ENCODE measurements around the gene RGS17.
A peak's percentile ranks its signal among the peaks of the same experiment; 100 is the strongest.
"Not testable (repeated sequence)": the region's sequence is repeated elsewhere in the genome, so short reads cannot be mapped to it uniquely, and the experiment has no call there.

Gene RGS17

DNA sequence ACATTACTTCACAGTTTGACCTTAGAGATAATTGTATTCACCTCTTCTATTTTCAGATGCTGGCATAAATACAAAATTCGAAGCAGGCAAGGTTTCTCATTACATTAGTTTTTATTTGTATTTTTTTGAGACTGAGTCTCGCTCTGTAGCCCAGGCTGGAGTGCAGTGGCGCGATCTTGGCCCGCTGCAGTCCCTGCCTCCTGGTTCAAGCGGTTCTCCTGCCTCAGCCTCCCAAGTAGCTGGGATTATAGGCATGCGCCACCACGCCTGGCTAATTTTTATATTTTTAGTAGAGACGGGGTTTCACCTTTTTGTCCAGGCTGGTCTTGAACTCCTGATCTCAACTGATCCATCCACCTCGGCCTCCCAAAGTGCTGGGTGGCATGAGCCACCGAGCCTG lies 145.8 kb downstream of the RGS17 start:
- DNase-seq: not testable (repeated sequence)

DNA sequence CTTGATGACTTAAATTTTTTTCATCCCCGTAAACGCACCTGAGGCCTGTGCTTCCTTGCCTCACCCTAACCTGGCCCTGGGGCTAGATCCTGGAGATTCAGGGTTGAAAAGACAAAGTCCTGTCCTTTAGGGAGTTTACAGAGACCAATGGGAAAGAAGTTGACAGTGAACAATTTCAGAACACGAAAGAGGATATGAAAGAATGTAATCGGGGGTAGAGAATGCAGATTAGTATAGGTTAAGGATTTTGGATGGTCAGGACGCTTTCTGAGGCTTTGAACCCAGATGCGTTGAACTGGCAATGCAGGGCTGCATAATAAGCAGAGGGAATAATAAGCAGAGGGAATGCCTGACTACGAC lies 146.6 kb downstream of the RGS17 start:
- DNase-seq: no peak

DNA sequence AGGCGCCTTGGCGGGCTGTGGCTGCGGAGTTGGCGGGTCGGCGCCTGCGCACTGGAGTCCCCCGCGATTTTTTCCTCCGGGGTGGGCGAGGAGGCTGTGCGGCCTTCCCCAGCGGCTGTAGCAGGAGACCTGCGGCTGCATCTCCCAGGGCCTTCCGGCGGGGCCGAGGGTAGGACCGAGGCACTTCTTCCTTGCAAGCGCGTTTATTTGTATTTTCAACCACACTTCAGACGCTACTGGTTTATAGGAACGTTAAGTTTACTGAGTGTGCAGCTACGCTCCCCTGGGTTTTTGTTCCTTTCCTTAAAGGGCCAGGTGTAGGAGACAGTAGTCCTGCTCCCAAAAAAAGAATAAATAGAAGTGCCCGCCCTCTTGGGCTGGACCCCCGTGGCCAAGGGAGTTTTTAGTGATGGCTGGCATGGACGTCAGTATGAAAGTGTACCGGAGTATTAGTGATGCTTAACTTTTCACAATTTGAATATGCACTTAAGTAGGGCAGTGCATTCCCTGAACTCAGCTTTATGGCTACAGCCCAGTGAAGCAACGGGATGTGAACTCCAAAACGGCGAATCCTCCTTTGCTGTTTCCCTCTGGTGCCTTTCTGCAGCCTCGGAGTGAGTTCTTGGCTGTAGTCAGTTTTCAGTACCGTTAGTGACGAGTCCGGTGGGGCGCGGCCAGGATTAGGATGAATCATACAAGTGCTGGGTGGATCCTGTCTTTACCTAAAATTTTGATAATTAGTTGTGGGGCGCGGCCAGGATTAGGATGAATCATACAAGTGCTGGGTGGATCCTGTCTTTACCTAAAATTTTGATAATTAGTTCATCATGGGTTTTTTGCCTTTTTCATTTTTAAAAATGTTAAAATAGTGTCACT lies 147.2 kb downstream of the RGS17 start:
- peak in 41 of 56 donors; percentile 9 to 94 (median 62) for DNase-seq

DNA sequence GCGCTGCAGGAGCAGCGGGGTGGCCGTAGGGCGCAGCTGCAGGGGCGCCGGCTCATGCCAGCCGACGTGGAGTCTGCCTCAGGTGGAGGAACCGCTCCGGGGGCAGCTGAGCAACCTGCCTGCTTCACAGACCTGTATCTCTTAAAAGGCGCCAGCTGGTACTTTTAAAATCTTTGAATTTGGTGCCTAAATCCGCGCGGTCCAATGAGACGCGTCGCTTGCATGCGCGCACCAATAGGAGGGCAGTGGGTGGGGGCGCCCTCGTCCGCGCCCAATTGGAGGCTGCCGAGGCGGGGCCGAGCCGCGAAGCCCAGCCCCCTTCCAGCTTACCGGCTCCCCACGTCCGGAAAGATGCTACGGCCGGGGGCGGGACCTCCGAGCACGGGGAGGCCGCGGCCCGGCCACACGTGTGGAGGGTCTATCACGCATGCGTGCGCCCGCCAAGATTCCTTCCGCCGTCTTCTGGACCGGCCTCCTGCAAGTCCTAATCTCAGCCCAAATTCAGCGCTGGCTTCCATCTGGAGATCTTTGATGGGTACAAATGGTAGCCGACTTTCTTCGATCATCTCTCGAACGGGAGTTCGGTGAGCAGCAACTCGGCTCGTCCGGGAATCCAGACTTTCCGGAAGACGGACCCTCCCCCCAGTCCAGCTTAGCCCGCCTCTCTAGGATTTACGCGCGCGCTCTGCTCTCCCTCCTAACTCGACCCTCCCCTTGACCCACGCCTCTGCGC lies 148.0 kb downstream of the RGS17 start, which contains the start of gene FBXO5:
Gene FBXO5, minus strand, starts transcription at position 138 of the 733 bp plus-strand sequence. Its CDS starts 82 bp downstream, at position 56.
- peak; percentile 67 to 98 (median 94) for DNase-seq

DNA sequence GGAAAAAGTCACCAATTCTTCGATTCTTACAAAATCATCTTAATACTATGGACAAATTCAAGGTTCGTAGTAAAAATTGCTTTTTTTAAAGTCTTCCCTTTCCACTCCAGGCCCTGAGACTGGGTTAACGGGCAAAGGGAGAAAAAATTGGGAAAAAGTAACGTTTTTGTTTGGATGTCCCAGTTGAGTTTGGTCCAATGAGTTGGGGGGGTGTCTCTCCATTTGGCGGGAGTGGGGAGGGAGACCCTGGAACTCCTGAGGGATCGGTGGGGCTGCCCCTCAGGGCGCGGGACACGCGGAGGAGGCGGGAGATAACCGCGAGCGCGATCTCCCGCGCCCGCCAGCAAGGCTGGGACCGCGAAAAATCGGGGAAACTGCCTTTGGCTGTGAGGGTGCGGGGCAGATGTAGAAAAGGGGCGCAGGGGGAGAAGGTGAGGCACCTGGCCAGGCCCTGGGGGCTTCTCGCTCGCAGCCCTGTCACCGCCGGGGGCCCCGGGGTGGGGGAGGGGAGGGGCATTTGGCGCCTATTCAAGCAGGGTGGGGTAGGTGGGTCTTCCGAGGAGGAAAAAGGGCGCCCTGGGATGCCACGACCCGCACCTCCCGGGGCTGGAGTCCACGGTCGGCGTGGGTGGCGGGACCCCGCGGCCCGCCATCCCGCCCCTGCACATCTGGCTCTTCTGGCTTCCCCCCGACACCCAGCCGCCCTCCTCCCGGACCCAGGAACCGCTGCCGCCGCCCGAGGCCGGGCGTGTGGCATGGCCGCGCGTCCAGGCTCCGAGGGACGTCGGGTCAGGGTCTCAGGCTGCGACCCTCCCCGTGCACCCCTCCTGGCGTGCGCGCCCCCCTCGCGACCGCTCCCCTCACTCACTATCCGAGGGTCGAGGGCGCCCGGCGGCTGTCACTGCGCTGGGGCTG lies 148.8 kb downstream of the RGS17 start:
- DNase-seq: peak in 2 of 56 donors; percentile 31 to 34

DNA sequence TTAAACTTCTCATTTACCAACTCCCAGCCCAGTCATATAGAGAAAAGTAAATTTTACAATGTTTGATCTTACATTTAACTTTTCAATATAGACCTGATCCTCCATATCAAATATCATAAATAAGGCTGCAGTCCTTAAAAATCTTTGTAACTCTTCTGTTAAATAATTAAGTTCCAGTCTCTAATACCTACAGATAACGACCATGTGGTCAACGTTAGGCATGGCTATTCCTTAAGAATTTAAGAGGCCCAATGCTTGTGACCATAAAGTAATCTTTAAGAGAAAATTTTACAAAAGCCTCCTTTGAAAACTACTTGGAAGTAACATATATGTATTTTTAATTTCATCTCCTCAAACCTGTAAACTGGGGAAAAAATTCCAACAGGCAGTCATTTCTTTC lies 149.9 kb downstream of the RGS17 start:
- DNase-seq: no peak

DNA sequence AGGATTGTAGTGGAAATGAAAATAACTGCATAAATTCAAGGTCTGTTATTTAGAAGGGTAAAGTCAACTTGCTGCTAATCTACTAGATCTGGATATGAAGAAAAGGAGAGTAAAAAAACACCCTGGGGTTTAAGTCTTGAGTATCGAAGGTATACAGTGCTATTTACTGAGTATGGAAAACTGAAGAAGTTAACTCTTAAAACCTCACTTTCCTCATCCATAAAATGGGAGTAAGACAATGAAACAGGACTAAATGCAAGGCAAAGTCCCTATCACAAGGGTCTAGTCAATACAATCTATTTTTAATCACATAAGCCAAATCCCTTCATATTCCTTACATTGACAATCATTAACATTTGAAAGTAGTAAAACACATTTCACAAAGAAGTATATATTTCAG lies 150.4 kb downstream of the RGS17 start:
- DNase-seq: no peak

DNA sequence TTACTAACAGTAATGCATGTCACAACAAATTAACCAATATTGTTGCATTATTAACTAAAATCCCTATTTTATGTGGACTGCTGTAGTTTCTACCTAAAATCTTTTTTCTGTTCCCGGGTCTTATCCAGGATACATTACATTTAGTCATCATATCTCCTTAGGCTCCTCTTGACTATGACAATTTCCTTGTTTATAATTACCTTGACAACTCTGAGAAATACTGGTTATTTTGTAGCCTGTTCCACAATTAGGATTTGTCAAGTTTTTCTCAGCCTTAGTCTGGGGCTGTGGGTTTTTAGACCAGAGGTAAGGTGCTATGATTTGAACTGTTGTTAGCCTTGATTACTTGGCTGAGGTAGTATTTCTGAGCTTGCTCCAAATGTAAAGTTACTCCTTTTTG lies 152.0 kb downstream of the RGS17 start:
- DNase-seq: no peak

DNA sequence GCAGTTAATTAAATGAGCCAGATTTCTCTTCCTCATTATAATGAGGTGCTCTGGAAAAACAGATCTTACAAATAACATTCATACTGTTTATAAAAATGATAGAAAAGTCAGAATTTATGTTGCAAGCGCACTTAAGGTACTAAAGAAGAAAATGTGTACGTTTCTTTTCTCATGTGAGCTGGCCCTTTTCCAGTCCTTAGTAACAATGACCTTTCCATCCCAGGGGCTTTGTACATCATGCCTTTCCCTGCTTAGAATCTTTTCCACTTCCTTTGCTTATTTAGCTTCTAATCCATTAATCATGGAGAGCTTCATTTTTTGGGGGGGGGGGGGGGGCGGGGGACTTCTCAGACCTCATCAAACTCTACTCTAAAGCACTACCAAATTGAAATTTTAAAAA lies 153.0 kb downstream of the RGS17 start:
- no peak for DNase-seq

DNA sequence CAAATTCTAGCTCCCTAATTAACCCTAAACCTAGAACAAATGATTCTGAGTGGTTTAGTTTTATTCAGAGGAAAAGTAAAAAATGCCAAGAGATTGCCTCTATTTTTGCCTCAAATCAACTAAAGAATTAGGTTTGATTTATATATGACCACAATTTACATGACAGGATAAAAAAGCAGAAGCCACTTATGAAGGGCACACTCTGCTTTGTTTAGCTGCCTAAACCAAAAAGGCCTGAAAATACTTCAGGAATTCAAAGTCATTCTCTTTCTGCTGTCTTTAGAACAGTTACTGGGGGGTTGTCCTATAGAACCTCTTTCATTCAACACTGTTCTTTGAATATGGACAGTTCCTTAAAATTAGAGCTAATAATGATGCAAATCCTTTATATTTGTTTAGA lies 153.5 kb downstream of the RGS17 start:
- DNase-seq: no peak

DNA sequence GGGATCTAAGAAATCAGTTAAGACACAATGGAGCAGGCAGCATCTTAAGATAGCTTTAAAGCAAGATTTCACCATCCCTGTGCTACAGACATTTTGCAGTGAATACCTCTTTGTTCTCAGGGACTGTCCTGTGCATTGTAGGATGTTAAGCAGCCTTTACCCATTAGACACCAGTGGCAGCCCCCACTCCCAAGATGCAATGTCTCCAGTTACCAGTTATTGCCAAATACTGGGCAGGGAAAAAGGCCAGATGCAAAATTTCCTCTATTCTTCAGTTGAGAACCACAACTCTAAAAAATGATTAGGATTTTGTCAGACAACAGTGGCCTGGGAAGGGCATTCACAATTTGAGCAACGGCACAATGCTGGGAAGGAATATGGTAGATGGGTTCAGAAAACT lies 154.3 kb downstream of the RGS17 start:
- DNase-seq: no peak

DNA sequence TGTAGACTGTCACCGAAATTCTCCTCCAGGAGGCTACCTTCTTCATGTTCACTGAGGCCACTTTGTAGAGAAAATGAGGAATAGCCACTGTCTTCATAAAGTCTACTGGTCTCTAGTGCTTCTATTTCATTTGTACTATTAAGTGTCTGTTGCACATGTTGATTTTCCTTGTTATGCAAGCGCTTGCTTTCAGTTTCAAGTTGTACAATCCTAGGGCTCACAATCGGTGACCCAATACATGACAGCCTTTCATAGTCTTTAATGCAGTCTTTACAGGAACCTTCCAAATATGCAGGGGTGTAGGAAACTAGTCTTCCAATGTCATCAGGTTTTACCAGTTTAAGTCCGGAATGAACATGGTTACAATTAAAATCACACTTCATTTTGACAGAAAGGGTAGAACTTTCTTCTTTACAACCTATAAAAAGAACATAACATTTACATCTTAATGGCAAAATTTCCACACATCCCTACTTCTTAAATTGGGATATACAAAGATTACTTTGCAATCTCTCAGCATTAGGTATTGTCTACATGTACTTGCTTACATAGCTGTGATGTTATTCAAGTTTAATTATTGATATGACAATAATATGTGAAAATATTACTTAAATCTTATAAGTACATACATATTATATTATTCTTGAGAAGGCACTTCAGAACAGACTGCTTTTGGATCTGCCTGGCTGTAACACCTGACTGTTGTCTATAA lies 155.7 kb downstream of the RGS17 start:
- no peak for DNase-seq

DNA sequence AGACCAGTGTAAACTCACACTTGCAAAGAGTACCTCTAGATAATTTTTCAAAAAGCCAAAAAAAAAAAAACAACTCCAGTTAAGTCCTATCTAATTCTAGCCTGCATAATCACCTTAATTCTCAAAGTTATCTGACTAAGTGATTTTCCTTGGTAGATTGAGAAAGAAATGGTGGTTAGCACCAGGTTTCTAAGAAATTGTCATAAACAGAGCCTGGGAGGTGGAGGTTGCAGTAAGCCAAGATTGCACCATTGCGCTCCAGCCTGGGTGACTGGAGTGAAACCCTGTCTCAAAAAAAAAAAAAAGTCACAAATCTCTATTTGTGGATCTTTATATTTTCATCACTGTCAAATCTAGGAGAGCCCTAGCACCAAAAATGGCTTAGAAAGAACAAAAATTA lies 157.2 kb downstream of the RGS17 start:
- DNase-seq: no peak

DNA sequence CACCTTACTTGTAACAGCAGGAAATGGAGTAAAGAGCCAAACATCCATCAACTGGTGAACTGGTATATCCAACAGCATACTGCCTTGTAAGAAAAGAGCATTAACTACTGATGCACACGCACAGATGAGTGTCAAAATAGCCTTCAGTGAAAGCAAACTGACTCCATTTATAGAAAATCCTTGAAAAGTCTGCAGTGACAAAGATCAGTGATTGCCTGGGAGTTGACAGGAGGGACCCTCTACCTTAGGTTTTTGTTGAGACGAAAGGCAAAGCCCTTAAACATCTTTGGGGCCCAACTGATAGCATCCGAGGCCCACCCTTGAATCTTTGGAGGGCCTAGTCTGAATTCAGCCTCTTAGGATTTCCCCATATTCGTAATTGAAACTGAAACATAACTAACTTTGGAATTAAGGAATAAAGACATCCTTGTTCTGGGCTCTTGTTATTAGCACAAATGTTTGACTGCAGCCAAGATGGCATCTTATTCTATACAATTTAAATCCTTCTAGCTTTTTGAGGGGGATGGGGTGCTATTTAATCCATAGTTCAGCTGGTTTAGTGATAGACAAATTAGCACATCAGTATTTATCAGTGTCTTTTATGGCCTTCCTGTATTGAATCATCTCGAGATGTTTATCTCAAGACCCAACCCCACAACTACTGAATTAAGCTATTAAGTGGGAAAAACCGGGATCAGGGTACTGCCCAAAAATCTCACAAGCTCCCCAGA lies 161.2 kb downstream of the RGS17 start:
- no peak for DNase-seq

DNA sequence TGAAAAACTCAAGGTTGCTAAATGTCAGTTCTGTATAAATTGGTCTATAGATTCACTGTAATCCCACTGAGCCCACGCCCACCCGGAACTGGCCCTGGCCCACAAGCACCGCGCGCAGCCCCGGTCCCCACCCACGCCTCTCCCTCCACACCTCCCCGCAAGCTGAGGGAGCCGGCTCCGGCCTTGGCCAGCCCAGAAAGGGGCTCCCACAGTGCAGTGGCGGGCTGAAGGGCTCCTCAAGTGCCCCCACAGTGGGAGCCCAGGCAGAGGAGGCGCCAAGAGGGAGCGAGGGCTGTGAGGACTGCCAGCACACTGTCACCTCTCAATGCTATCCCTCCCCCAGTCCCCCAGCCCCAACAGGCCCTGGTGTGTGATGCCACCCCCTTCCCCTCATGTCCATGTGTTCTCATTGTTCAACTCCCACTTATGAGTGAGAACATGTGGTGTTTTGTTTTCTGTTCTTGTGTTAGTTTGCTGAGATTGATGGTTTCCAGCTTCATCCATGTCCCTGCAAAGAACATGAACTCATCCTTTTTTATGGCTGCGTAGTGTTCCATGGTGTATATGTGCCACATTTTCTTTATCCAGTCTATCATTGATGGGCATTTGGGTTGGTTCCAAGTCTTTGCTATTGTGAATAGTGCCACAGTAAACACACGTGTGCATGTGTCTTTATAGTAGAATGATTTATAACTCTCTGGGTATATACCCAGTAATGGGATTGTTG lies 164.8 kb downstream of the RGS17 start:
- not testable (repeated sequence) for DNase-seq

DNA sequence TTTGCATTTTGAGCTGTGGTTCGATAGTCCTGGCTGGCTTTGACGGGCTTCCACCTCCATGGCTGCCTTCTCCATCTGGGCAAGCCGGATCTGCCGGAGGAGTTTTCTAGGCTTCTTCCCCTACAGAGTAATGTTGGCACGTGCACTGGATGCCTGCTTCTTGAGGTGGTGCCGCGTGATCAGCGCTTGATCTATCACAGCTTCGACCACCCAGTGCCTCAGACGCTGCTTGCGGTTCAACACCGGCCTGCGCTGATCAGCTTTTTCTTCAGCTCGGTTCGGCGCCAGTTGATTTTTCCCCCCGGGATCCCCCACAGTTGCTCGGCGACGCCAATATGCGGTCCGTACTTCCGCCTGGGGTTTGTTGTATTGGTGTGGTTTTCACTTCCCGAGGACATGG lies 171.7 kb downstream of the RGS17 start:
- no peak for DNase-seq

DNA sequence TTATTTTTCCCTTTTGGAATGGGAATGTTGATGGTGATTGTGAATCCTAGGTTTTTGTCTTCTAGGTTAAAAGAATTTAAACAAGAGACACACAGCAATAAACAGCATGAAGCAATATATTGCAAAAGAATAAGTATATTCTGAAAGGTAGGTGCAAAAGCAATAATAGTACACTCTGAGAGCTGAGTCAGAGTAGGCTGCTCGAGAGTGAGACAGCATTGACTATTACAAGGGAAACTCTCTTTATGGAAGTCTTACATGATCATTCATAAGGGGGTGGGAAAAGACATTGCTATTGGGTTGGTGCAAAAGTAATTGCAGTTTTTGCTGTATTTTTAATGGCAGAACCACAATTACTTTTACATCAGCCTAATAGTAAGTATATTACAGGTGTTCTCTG lies 173.3 kb downstream of the RGS17 start:
- no peak for DNase-seq

Data from amygdala (tissue), 56 donors.